KMS-11 (cell line): ENCODE measurements around the gene MTX3.

Source experiments
- H2AFZ ChIP-seq: fragments of 200-600 bp; sonication (generic); 2 replicates; pipeline ENCODE4 v1.6.1; 2016; ENCODE audit warnings: antibody characterized with exemption, mixed run types, low read depth
- H3K27ac ChIP-seq: fragments of 200-600 bp; sonication (generic); 2 replicates; pipeline ENCODE4 v1.6.1; 2016; ENCODE audit warnings: mild to moderate bottlenecking, mixed run types
- H3K27me3 ChIP-seq: fragments of 200-600 bp; sonication (generic); 2 replicates; pipeline ENCODE4 v1.6.1; 2017; ENCODE audit warnings: mild to moderate bottlenecking, low read depth, mixed run types, moderate library complexity; ENCODE audit not compliant: insufficient read depth
- H3K36me3 ChIP-seq: fragments of 200-600 bp; sonication (generic); 2 replicates; pipeline ENCODE4 v1.6.1; 2017; ENCODE audit warnings: mild to moderate bottlenecking, mixed run types; ENCODE audit not compliant: insufficient read depth
- H3K4me1 ChIP-seq: fragments of 200-600 bp; sonication (generic); 2 replicates; pipeline ENCODE4 v1.6.1; 2016; ENCODE audit warnings: mild to moderate bottlenecking, low read depth, mixed run types; ENCODE audit not compliant: poor library complexity, severe bottlenecking
- H3K4me2 ChIP-seq: fragments of 200-600 bp; sonication (generic); 2 replicates; pipeline ENCODE4 v1.7.0; 2016; ENCODE audit warnings: mild to moderate bottlenecking, mixed run types
- H3K4me3 ChIP-seq: fragments of 200-600 bp; sonication (generic); IDR thresholded peaks from 2 replicates; pipeline ENCODE4 v1.6.1; 2017; ENCODE audit warnings: low read depth, low read length, mixed read lengths; ENCODE audit not compliant: insufficient read depth
- H3K79me2 ChIP-seq: fragments of 200-600 bp; sonication (generic); 2 replicates; pipeline ENCODE4 v1.6.1; 2016; ENCODE audit warnings: low read depth, mixed run types; ENCODE audit not compliant: insufficient read depth
- H3K9ac ChIP-seq: fragments of 200-600 bp; sonication (generic); 2 replicates; pipeline ENCODE4 v1.6.1; 2016; ENCODE audit warnings: mild to moderate bottlenecking, mixed run types
- H4K20me1 ChIP-seq: fragments of 200-600 bp; sonication (generic); 2 replicates; pipeline ENCODE4 v1.6.1; 2016; ENCODE audit warnings: mild to moderate bottlenecking, mixed run types; ENCODE audit not compliant: insufficient read depth
- CTCF ChIP-seq: fragments of 200-600 bp; sonication (generic); conservative IDR thresholded peaks from 2 replicates; pipeline ENCODE4 v1.6.1; 2017; ENCODE audit warnings: low read depth, mild to moderate bottlenecking, antibody characterized with exemption, low read length, moderate library complexity, mixed read lengths

Gene MTX3

GRCh38 chr5:79929095-79929494 lies 62.0 kb downstream of the MTX3 start:
- no peak overlapping the region for H2AFZ ChIP-seq
- peak overlapping the region; percentile 12; the same call in 1 of the 2 replicates for H3K27ac ChIP-seq
- no peaks in the 10 kb centered on the region for H3K36me3 ChIP-seq
- no peaks in the 10 kb centered on the region for H3K79me2 ChIP-seq
- no peak for TF ChIP-seq CTCF
- no peak overlapping the region; the same call in 1 of the 2 replicates for H3K4me2 ChIP-seq
- no peaks in the 10 kb centered on the region for H4K20me1 ChIP-seq
- no peak overlapping the region for H3K9ac ChIP-seq
- H3K4me3 ChIP-seq, result no peak overlapping the region
- no peaks in the 10 kb centered on the region for H3K27me3 ChIP-seq
- peaks cover 22% of the 10 kb centered on the region for H3K4me1 ChIP-seq
